SK-N-SH (cell line): ENCODE data around the gene PIGC. TPM values are rescaled to one million over a fixed set of nuclear protein-coding genes. Genes with fewer than 3 reads are reported as not detected.

Source experiments
- CTCF ChIA-PET: fragments of 300-600, 350-600 bp; formaldehyde crosslinking; extraction: SDS; loops from one replicate; lab custom pipeline; 2021; lab: Yijun Ruan, JAX
- POLR2A ChIA-PET: fragments of 350-600 bp; sonication (Branson Sonifier 250); formaldehyde crosslinking; extraction: SDS; loops from one replicate; lab custom pipeline; 2020; ENCODE audit warnings: antibody characterized with exemption, inconsistent platforms; lab: Yijun Ruan, JAX
- DNase-seq: peaks from one replicate; pipeline ENCODE4 v3.0.0; 2012
- H2AFZ ChIP-seq: fragments of 200-600 bp; sonication (generic); 2 replicates; pipeline ENCODE4 v1.8.1; 2016; ENCODE audit warnings: antibody characterized with exemption, mild to moderate bottlenecking, low read depth
- H3F3A ChIP-seq: fragments of 200-600 bp; sonication (generic); replicated peaks from 2 replicates; pipeline ENCODE3; 2016; ENCODE audit warnings: antibody characterized with exemption, mild to moderate bottlenecking; ENCODE audit not compliant: insufficient read depth
- H3K27ac ChIP-seq, 2 experiments: fragments of 200-500 bp in 1 of 2; fragments of 200-600 bp in 1 of 2; sonication (Bioruptor generic) in 1 of 2; sonication (generic), shearing (Covaris generic) in 1 of 2; 2 replicates each; pipeline versions ENCODE4 v1.5.1 to v1.6.1; 2014 to 2016; ENCODE audit warnings: low read depth in 2 of 2, inconsistent platforms in 1 of 2, low read length in 1 of 2, mild to moderate bottlenecking in 1 of 2, mixed read lengths in 1 of 2
- H3K27me3 ChIP-seq: fragments of 200-600 bp; sonication (generic), shearing (Covaris generic); 2 replicates; pipeline ENCODE4 v1.6.1; 2016; ENCODE audit warnings: mixed run types; ENCODE audit not compliant: insufficient read depth
- H3K36me3 ChIP-seq, 2 experiments: fragments of 200-500 bp in 1 of 2; fragments of 200-600 bp in 1 of 2; sonication (Bioruptor generic) in 1 of 2; sonication (generic) in 1 of 2; replicated peaks in 1 of 2; 2 replicates each; pipeline versions ENCODE3 to v1.5.1; 2014 to 2016; ENCODE audit warnings: low read length in 1 of 2, mild to moderate bottlenecking in 1 of 2; ENCODE audit not compliant: insufficient read depth in 2 of 2, control insufficient read depth in 1 of 2
- H3K4me1 ChIP-seq, 2 experiments: fragments of 200-500 bp in 1 of 2; fragments of 200-600 bp in 1 of 2; sonication (Bioruptor generic) in 1 of 2; sonication (generic), shearing (Covaris generic) in 1 of 2; 2 replicates each; pipeline versions ENCODE4 v1.5.1 to v1.6.1; 2014 to 2016; ENCODE audit warnings: low read depth in 1 of 2, low read length in 1 of 2, mixed run types in 1 of 2; ENCODE audit not compliant: insufficient read depth in 2 of 2, control insufficient read depth in 1 of 2
- H3K4me2 ChIP-seq: fragments of 200-600 bp; sonication (generic), shearing (Covaris generic); 2 replicates; pipeline ENCODE4 v1.6.1; 2017; ENCODE audit warnings: mixed run types
- H3K4me3 ChIP-seq, 2 experiments: fragments of 200-500 bp in 1 of 2; fragments of 200-600 bp in 1 of 2; sonication (Bioruptor generic) in 1 of 2; sonication (generic), shearing (Covaris generic) in 1 of 2; 2 replicates each; pipeline versions ENCODE4 v1.5.1 to v1.8.1; 2014 to 2016; ENCODE audit warnings: low read depth in 2 of 2, inconsistent platforms in 1 of 2, low read length in 1 of 2, mild to moderate bottlenecking in 1 of 2, mixed read lengths in 1 of 2, moderate library complexity in 1 of 2
- H3K79me2 ChIP-seq: fragments of 200-600 bp; sonication (generic); 2 replicates; pipeline ENCODE4 v1.8.1; 2017; ENCODE audit warnings: mild to moderate bottlenecking; ENCODE audit not compliant: insufficient read depth
- H3K9ac ChIP-seq: fragments of 200-600 bp; sonication (generic); 2 replicates; pipeline ENCODE4 v1.6.1; 2017; ENCODE audit warnings: mixed run types
- H3K9me2 ChIP-seq: fragments of 200-600 bp; sonication (generic); 2 replicates; pipeline ENCODE4 v1.6.1; 2017; ENCODE audit warnings: mixed run types
- H3K9me3 ChIP-seq: fragments of 200-600 bp; sonication (generic); 2 replicates; pipeline ENCODE4 v1.6.1; 2017; ENCODE audit warnings: mixed run types, mild to moderate bottlenecking, moderate library complexity
- H4K20me1 ChIP-seq: fragments of 200-600 bp; sonication (generic); 2 replicates; pipeline ENCODE4 v1.6.1; 2017; ENCODE audit warnings: mild to moderate bottlenecking, mixed run types; ENCODE audit not compliant: insufficient read depth
- CTCF ChIP-seq: fragments of 200-600 bp; sonication (generic); IDR thresholded peaks from 2 replicates; pipeline ENCODE4 v1.6.1; 2017; ENCODE audit warnings: antibody characterized with exemption, mild to moderate bottlenecking, moderate library complexity
- FOXJ3 ChIP-seq: sonication (generic); formaldehyde crosslinking; IDR thresholded peaks from 2 replicates; pipeline ENCODE4 v1.5.1; 2020; ENCODE audit warnings: mild to moderate bottlenecking, missing genetic modification reagents
- FOXM1 ChIP-seq: IDR thresholded peaks from 2 replicates; pipeline ENCODE4 v1.4.0; 2012; ENCODE audit warnings: low read depth, mild to moderate bottlenecking
- GABPA ChIP-seq: IDR thresholded peaks from 2 replicates; pipeline ENCODE4 v1.4.0; 2012; ENCODE audit warnings: low read depth, mild to moderate bottlenecking
- GATA2 ChIP-seq: sonication (generic); formaldehyde crosslinking; IDR thresholded peaks from 2 replicates; pipeline ENCODE4 v1.5.0; 2020; ENCODE audit warnings: mild to moderate bottlenecking, missing genetic modification reagents
- IRF3 ChIP-seq: fragments of 150-350 bp; IDR thresholded peaks from 2 replicates; pipeline ENCODE4 v1.6.1; 2016; ENCODE audit warnings: mild to moderate bottlenecking, low read depth, low read length
- NRF1 ChIP-seq: IDR thresholded peaks from 2 replicates; pipeline ENCODE4 v1.6.1; 2012; ENCODE audit warnings: low read depth, mild to moderate bottlenecking, low read length
- PBX3 ChIP-seq: IDR thresholded peaks from 2 replicates; pipeline ENCODE4; 2012
- POLR2AphosphoS5 ChIP-seq: IDR thresholded peaks from 2 replicates; pipeline ENCODE4 v1.6.1; 2012; ENCODE audit warnings: low read depth, low read length
- RAD21 ChIP-seq: IDR thresholded peaks from 2 replicates; pipeline ENCODE4 v1.6.1; 2012; ENCODE audit warnings: mild to moderate bottlenecking, low read length
- REST ChIP-seq: IDR thresholded peaks from 2 replicates; pipeline ENCODE4 v1.6.1; 2012; ENCODE audit warnings: mild to moderate bottlenecking, low read depth, low read length, moderate library complexity
- WGBS: methylation state at CpG from one replicate; pipeline ENCODE4 v1.1.6; 2017; ENCODE audit warnings: low lambda C conversion rate; 5-methylcytosine and 5-hydroxymethylcytosine counted together
- polyA plus RNA-seq, 3 experiments: library from polyadenylated mRNA; depleted of rRNA; stranded (reverse); fragments of >200 nt; gene quantifications; 2 replicates each; pipeline ENCODE4 v1.2.3, GENCODE V29; 2012

The PIGC gene
- polyA plus RNA-seq, 1 of the 3 experiments (the other 2 are of a cell fraction), result 20.6 TPM

GRCh38 chr1:172453153-172453545, 9.3 kb upstream of the PIGC start:
- no peaks in the 10 kb centered on the region for H3K9me3 ChIP-seq
- H3K4me1 ChIP-seq, result peaks cover 0 to 12% of the 10 kb centered on the region in 2 experiments; a peak in 2 of 4 replicates
- no peak overlapping the region for H2AFZ ChIP-seq
- no peak overlapping the region for H3K4me3 ChIP-seq
- H3K9me2 ChIP-seq, result no peaks in the 10 kb centered on the region
- TF ChIP-seq POLR2AphosphoS5, result no peak
- TF ChIP-seq RAD21, result no peak
- no peak for TF ChIP-seq FOXJ3 (CRISPR knock-in tag)
- no peak for TF ChIP-seq PBX3
- TF ChIP-seq CTCF, result no peak
- TF ChIP-seq NRF1, result no peak
- no peak for TF ChIP-seq FOXM1
- no peak for TF ChIP-seq IRF3
- TF ChIP-seq GATA2 (CRISPR knock-in tag), result no peak
- TF ChIP-seq GABPA, result no peak
- no peak for TF ChIP-seq REST
- no peak overlapping the region for H3K27ac ChIP-seq
- H3K36me3 ChIP-seq, result no peaks in the 10 kb centered on the region
- H3F3A ChIP-seq, result no peaks in the 10 kb centered on the region
- WGBS, result 73% methylated on average over 6 of the region's 6 CpGs
- no peaks in the 10 kb centered on the region for H3K27me3 ChIP-seq
- H3K4me2 ChIP-seq, result no peak overlapping the region
- no peaks in the 10 kb centered on the region for H4K20me1 ChIP-seq
- POLR2A ChIA-PET, result no interaction called here
- H3K9ac ChIP-seq, result no peak overlapping the region
- CTCF ChIA-PET, result interaction anchor here (1.3 to 6.2 kb wide), 4 partner anchors 9 to 266 kb away, joined by 4 to 57 read pairs (median 6); partner anchors contain the start of gene PIGC
- H3K79me2 ChIP-seq, result no peaks in the 10 kb centered on the region
- DNase-seq, result no peak
